Panc1 (cell line): Measurements from ENCODE around the gene PLD3. TPM values are rescaled to one million over a fixed set of nuclear protein-coding genes. Genes with fewer than 3 reads are reported as not detected.

Experiments used
- ATAC-seq: fragments of 200-7000 bp; cut with Tn5 transposase; 2 replicates; pipeline ENCODE4 v1.9.1; 2020; ENCODE audit warnings: mild to moderate bottlenecking, moderate library complexity
- BruUV-seq: library from RNA; stranded (reverse); fragments of 400-500 nt; replicated peaks from 2 replicates; lab custom pipeline; 2021; lab: Mats Ljungman, UMichigan
- CTCF ChIA-PET: fragments of 300-600 bp; sonication (Branson Sonifier 250); formaldehyde crosslinking; loops from one replicate; lab custom pipeline; 2022; ENCODE audit warnings: antibody characterized with exemption; lab: Charles Lee
- POLR2A ChIA-PET: fragments of 300-600 bp; sonication (Branson Sonifier 250); formaldehyde crosslinking; loops from one replicate; lab custom pipeline; 2022; ENCODE audit warnings: antibody characterized with exemption; lab: Charles Lee
- DNase-seq: peaks from one replicate; pipeline ENCODE4 v3.0.0-alpha.2; 2010; ENCODE audit warnings: low read depth, low spot score
- H3K27ac ChIP-seq: 2 replicates; pipeline ENCODE4 v1.5.1; 2011; ENCODE audit warnings: mild to moderate bottlenecking, low read length, inconsistent platforms
- H3K27me3 ChIP-seq: fragments of 200-500 bp; sonication (Bioruptor generic); 2 replicates; pipeline ENCODE4 v1.6.0; 2014; ENCODE audit warnings: low read length, inconsistent platforms; ENCODE audit not compliant: control insufficient read depth, insufficient read depth
- H3K36me3 ChIP-seq: fragments of 200-500 bp; sonication (Bioruptor generic); 2 replicates; pipeline ENCODE4 v1.5.1; 2014; ENCODE audit warnings: inconsistent platforms, mild to moderate bottlenecking, low read length, moderate library complexity; ENCODE audit not compliant: control insufficient read depth, insufficient read depth
- H3K4me1 ChIP-seq: 2 replicates; pipeline ENCODE4 v1.5.1; 2011; ENCODE audit warnings: inconsistent platforms, mild to moderate bottlenecking, low read length, moderate library complexity; ENCODE audit not compliant: control insufficient read depth, insufficient read depth
- H3K4me3 ChIP-seq, 2 experiments: 2 replicates each; pipeline ENCODE4 v1.5.1; 2011 to 2012; ENCODE audit warnings: low read depth in 2 of 2, low read length in 2 of 2, mild to moderate bottlenecking in 2 of 2, inconsistent platforms in 1 of 2, moderate library complexity in 1 of 2
- H3K9me3 ChIP-seq: fragments of 200-500 bp; sonication (Bioruptor generic); 2 replicates; pipeline ENCODE4 v1.5.1; 2014; ENCODE audit warnings: low read depth, mild to moderate bottlenecking, inconsistent platforms, low read length, moderate library complexity; ENCODE audit not compliant: control insufficient read depth, insufficient read depth
- POLR2AphosphoS5 ChIP-seq: IDR thresholded peaks from 2 replicates; pipeline ENCODE4 v1.6.1; 2012; ENCODE audit warnings: mild to moderate bottlenecking, low read depth, low read length, moderate library complexity
- SIN3A ChIP-seq: IDR thresholded peaks from 2 replicates; pipeline ENCODE4 v1.6.1; 2012; ENCODE audit warnings: low read depth, mild to moderate bottlenecking, low read length, moderate library complexity, borderline replicate concordance; ENCODE audit not compliant: insufficient read depth
- TCF7L2 ChIP-seq: IDR thresholded peaks from 2 replicates; pipeline ENCODE4 v1.6.1; 2011; ENCODE audit warnings: mild to moderate bottlenecking, low read depth, low read length, inconsistent platforms
- in situ Hi-C: cut with HindIII; loops from 2 replicates; pipeline ENCODE4 v1.10.0; 2016; ENCODE audit warnings: low sequenced_read_pairs, low pct_unique_long_range_greater_than_20kb
- intact Hi-C: fragments of 100-400 bp; cut with micrococcal nuclease; formaldehyde crosslinking; loops from one replicate; pipeline ENCODE4 v1.10.0; 2022; ENCODE audit not compliant: unreplicated experiment
- total RNA-seq: library from RNA; stranded (reverse); gene quantifications from one replicate; pipeline ENCODE4 v1.2.1, GENCODE V29; 2021; ENCODE audit not compliant: unreplicated experiment
- TF ChIP-seq, protein P1 (sequence below), 2 experiments: IDR thresholded peaks; 2 replicates each; pipeline ENCODE4 v1.6.1; 2011 to 2012; ENCODE audit warnings: low read depth in 2 of 2, control low read depth in 1 of 2, low read length in 1 of 2, mild to moderate bottlenecking in 1 of 2, moderate library complexity in 1 of 2; ENCODE audit not compliant: insufficient read depth in 1 of 2
- TF ChIP-seq, protein P2 (sequence below): fragments of 450-650 bp; IDR thresholded peaks from 2 replicates; pipeline ENCODE4 v1.5.1; 2017; ENCODE audit warnings: mild to moderate bottlenecking

Gene PLD3
- total RNA-seq, 1 experiment from 2014 or later: 81.8 TPM

DNA sequence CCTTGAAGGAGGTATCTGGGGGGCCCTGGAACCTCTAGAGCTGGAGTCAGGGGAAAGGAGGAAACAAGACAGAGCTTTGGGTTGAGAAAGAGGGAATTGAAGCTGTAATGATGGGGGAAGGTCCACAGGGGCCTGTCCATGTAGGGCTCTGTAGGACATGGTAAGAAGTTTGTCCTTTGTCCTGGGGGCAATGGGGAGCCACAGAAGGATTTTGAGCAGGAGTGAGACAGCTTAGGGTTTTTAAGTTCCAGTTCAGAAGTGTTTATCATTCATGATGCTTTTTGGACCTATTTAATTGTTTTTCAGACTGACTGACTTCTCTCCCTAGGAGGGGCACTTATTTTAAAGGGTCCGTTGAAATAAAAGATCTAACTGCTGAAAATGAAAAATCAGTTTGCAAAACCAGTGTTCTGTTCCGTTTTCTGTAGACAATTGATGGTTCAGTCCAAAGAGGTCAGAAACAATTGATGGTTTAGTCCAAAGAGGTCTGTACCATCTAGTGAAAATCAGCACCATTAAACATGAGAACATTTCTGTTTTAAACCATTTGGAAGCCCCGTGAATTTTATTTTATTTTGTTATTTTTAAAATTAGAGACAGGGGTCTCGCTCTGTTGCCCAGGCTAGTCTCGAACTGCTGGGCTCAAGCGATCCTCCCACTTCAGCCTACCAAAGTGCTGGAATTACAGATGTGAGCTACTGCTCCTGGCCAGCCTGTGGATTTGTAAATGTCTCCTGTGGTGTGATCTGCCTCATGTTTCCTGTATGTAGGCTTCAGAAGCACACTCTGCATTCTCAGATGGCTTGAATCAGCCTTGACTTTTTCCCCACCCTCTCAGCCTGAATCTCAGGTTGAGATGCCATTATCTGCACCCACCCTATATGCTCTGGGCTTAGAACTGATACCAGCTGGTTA is 8.4 kb downstream of the PLD3 start:
- TSS peak; percentile 41 for BruUV-seq
- DNase-seq (no peak), ATAC-seq (no peak)
- Histone ChIP-seq H3K4me1 (no peaks in the 10 kb centered on the region), H3K27ac (no peak overlapping the region), H3K27me3 (no peaks in the 10 kb centered on the region), H3K4me3 (no peak overlapping the region), H3K36me3 (no peaks in the 10 kb centered on the region), H3K9me3 (no peaks in the 10 kb centered on the region)
- TF ChIP-seq TCF7L2 (no peak), POLR2AphosphoS5 (no peak), SIN3A (no peak)
- TF ChIP-seq, protein P1, sequence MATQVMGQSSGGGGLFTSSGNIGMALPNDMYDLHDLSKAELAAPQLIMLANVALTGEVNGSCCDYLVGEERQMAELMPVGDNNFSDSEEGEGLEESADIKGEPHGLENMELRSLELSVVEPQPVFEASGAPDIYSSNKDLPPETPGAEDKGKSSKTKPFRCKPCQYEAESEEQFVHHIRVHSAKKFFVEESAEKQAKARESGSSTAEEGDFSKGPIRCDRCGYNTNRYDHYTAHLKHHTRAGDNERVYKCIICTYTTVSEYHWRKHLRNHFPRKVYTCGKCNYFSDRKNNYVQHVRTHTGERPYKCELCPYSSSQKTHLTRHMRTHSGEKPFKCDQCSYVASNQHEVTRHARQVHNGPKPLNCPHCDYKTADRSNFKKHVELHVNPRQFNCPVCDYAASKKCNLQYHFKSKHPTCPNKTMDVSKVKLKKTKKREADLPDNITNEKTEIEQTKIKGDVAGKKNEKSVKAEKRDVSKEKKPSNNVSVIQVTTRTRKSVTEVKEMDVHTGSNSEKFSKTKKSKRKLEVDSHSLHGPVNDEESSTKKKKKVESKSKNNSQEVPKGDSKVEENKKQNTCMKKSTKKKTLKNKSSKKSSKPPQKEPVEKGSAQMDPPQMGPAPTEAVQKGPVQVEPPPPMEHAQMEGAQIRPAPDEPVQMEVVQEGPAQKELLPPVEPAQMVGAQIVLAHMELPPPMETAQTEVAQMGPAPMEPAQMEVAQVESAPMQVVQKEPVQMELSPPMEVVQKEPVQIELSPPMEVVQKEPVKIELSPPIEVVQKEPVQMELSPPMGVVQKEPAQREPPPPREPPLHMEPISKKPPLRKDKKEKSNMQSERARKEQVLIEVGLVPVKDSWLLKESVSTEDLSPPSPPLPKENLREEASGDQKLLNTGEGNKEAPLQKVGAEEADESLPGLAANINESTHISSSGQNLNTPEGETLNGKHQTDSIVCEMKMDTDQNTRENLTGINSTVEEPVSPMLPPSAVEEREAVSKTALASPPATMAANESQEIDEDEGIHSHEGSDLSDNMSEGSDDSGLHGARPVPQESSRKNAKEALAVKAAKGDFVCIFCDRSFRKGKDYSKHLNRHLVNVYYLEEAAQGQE (IDR thresholded peaks at IDR 0.05; ENCODE audit: insufficient read depth in 1 of 2, low read depth in 2 of 2, low read length in 1 of 2): no peak
- TF ChIP-seq, protein P2, sequence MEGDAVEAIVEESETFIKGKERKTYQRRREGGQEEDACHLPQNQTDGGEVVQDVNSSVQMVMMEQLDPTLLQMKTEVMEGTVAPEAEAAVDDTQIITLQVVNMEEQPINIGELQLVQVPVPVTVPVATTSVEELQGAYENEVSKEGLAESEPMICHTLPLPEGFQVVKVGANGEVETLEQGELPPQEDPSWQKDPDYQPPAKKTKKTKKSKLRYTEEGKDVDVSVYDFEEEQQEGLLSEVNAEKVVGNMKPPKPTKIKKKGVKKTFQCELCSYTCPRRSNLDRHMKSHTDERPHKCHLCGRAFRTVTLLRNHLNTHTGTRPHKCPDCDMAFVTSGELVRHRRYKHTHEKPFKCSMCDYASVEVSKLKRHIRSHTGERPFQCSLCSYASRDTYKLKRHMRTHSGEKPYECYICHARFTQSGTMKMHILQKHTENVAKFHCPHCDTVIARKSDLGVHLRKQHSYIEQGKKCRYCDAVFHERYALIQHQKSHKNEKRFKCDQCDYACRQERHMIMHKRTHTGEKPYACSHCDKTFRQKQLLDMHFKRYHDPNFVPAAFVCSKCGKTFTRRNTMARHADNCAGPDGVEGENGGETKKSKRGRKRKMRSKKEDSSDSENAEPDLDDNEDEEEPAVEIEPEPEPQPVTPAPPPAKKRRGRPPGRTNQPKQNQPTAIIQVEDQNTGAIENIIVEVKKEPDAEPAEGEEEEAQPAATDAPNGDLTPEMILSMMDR: no peak
- CTCF ChIA-PET: no interaction called here
- intact Hi-C loops (no loop called here), in situ Hi-C loops (no loop called here)
- POLR2A ChIA-PET: interaction anchor here (0.6 kb wide), 1 partner anchor 58 kb away, joined by 3 read pairs; no protein-coding TSS in a partner anchor

GRCh38 chr19:40357640-40358039 is 9.1 kb downstream of the PLD3 start:
- H3K9me3 ChIP-seq: no peaks in the 10 kb centered on the region
- intact Hi-C loops: no loop called here
- no peaks in the 10 kb centered on the region for H3K4me1 ChIP-seq
- ChIA-PET POLR2A (interaction anchor here (0.6 kb wide), 1 partner anchor 57 kb away, joined by 3 read pairs; no protein-coding TSS in a partner anchor), CTCF (no interaction called here)
- H3K27me3 ChIP-seq: no peaks in the 10 kb centered on the region
- in situ Hi-C loops: no loop called here
- no peaks in the 10 kb centered on the region for H3K36me3 ChIP-seq
- H3K4me3 ChIP-seq: no peak overlapping the region
- BruUV-seq: no TSS peak
- DNase-seq (no peak), ATAC-seq (no peak)
- no peak for TF ChIP-seq TCF7L2
- TF ChIP-seq POLR2AphosphoS5: no peak
- no peak for TF ChIP-seq SIN3A
- TF ChIP-seq, protein P1 (IDR thresholded peaks at IDR 0.05; ENCODE audit: insufficient read depth in 1 of 2, low read depth in 2 of 2, low read length in 1 of 2): no peak
- TF ChIP-seq, protein P2: no peak
- no peak overlapping the region for H3K27ac ChIP-seq
